Measurements from ENCODE around the gene TMEM250.

TMEM250 gene

GRCh38 chr9:136156209-136157120 lies 37.8 kb upstream of the TMEM250 start:
- no peak overlapping the region for H3K4me3 ChIP-seq (replicated peaks in 1 of 2; ENCODE audit: low read depth in 2 of 2, low read length in 2 of 2)
- no peak for TF ChIP-seq CTCF (IDR thresholded peaks at IDR 0.05; ENCODE audit: low read depth, low read length)
- DNase-seq (ENCODE audit: low read depth in 2 of 2): no peak

GRCh38 chr9:136155576-136155975 lies 36.9 kb upstream of the TMEM250 start:
- no peak overlapping the region for H3K4me3 ChIP-seq (replicated peaks in 1 of 2; ENCODE audit: low read depth in 2 of 2, low read length in 2 of 2)
- DNase-seq (ENCODE audit: low read depth in 2 of 2): no peak
- no peak for TF ChIP-seq CTCF (IDR thresholded peaks at IDR 0.05; ENCODE audit: low read depth, low read length)

- TF ChIP-seq CTCF (IDR thresholded peaks at IDR 0.05; ENCODE audit: low read depth, low read length): no peak
These were observed 36.3 kb upstream of the TMEM250 start for GRCh38 chr9:136154943-136155342.

DNA sequence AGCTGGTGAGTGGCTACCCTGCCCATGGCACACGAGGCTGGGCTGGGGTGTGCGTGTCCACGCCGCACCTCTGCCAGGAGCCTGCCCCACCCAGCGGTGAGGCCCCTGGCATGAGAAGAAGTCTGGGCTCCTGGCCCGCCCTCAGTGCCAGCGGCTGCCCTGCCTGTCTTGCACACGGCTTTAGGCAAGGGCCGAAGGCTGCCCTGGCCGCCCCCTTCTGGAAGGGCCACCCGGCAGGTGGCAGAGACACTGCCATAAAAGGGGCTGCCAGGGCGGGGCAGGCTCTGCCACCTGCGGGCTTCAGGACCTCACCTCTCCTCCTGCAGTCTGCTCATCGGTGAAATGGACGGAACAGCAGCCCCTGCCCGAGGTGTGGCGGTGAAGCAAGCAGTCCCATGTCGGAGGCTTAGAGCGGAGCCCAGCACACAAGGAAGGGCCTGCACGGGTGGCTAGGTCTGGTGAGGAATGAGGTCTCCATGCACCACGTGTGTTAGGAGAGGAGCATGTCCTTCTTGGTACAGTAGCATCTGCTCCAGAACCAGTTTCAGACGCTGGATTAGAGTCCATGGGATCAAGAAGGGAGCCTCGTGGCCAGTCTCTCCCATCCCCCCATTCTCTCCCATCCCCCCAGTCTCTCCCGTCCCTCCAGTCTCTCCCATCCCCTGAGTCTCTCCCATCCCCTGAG lies 34.8 kb upstream of the TMEM250 start:
- no peak for TF ChIP-seq CTCF (IDR thresholded peaks at IDR 0.05; ENCODE audit: low read depth, low read length)
- H3K4me3 ChIP-seq (replicated peaks in 1 of 2; ENCODE audit: low read depth in 2 of 2, low read length in 2 of 2): no peak overlapping the region
- DNase-seq (ENCODE audit: low read depth in 2 of 2): no peak

More at GRCh38 chr9:136154943-136155342, 36.3 kb upstream of the TMEM250 start:
- H3K4me3 ChIP-seq (replicated peaks in 1 of 2; ENCODE audit: low read depth in 2 of 2, low read length in 2 of 2): no peak overlapping the region
- DNase-seq (ENCODE audit: low read depth in 2 of 2): no peak

DNA sequence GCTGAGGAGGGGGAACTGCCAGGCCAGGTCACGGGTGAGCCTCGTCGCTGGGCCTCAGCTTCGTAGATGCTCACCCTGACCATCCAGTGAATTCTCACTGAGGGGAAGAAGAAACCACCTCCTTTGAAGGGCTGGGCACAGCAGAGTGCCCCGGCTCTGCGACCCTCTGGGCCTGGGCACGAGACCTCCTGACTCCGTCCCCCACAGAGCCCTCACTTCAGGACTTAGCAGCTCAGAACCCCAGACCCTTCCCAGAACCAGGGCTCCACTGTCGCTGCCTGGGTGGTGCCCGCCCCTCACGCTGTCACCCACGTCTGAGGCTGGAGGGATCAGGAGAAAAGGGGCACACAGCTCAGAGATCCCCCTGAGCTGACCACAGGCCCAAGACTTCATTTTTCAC lies 34.3 kb upstream of the TMEM250 start:
- no peak for DNase-seq (ENCODE audit: low read depth in 2 of 2)
- H3K4me3 ChIP-seq (replicated peaks in 1 of 2; ENCODE audit: low read depth in 2 of 2, low read length in 2 of 2): no peak overlapping the region
- TF ChIP-seq CTCF (IDR thresholded peaks at IDR 0.05; ENCODE audit: low read depth, low read length): no peak

GRCh38 chr9:136152543-136152866 lies 33.8 kb upstream of the TMEM250 start:
- no peak for TF ChIP-seq CTCF (IDR thresholded peaks at IDR 0.05; ENCODE audit: low read depth, low read length)
- no peak overlapping the region for H3K4me3 ChIP-seq (replicated peaks in 1 of 2; ENCODE audit: low read depth in 2 of 2, low read length in 2 of 2)
- DNase-seq (ENCODE audit: low read depth in 2 of 2): no peak
